ENCODE measurements around the gene CYRIA. TPM values are rescaled to one million over a fixed set of nuclear protein-coding genes. Genes with fewer than 3 reads are reported as not detected.

Gene CYRIA
- total RNA-seq, 1 donor from 2014 or later = 10.9 TPM

DNA sequence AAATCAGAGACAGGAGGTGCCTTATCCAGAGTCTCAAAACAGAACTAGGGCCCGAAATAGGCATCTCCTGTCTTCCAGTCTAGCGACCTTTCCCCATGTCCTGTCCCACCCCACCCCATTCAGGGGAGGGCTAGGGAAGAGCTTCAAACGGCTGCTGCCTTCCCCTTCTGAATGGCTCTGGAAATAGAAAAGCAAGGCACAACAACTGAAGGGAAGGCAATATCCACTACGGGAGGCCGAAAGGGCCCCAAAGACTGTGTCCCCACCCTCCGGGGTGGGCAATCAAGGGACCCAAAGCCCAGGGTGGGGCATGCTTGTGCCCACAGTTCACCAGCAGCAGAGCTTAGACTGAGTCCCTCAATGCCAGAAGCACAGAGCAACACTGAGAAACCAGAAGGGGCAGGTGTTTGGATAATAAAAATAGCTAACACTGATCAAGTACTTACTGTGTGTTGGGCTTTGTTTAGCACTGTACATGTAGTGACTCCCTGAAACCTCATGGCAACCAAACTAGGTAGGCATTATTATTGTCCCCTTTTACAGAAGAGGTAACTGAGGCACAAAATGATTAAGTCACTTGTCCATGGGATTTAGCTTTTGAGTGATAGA lies 38.5 kb downstream of the CYRIA start:
- no peak for DNase-seq

DNA sequence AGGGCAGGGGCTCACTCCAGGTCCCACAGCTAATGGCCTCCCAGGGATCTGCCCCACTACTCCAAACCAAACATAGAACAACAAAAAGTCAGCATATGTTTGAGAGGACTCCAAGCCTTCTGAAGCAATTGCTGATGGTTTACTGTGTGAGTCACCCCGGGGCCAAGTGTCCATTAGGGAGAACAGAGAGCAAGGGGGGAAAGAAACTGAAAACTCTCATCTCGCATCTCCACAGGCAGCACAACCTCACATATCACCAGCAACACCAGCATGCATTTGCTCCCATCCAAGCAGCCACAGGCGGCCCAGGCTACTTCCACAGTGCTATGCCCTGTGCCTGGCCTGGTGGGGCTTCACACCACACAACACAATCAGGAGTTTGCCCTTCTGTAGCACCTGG lies 39.1 kb downstream of the CYRIA start:
- no peak for DNase-seq

DNA sequence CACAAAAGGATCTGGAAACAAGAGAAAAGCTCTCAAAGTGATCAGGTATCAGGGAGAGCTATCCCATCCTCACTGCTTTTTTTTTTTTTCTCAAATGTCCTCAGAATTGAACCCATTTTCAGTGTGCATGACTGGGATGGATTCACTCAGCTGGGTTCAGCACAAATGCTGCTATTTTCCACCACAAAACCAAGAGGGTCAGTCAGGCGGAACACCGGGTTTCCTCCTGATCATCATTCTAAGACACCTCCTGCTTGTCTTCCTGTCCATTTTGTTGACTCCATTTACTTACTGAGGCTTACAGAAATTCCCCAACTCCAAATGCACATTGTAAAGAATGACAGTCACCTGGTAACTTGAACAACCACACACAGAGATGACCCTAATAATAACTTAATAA lies 39.9 kb downstream of the CYRIA start:
- DNase-seq = no peak

DNA sequence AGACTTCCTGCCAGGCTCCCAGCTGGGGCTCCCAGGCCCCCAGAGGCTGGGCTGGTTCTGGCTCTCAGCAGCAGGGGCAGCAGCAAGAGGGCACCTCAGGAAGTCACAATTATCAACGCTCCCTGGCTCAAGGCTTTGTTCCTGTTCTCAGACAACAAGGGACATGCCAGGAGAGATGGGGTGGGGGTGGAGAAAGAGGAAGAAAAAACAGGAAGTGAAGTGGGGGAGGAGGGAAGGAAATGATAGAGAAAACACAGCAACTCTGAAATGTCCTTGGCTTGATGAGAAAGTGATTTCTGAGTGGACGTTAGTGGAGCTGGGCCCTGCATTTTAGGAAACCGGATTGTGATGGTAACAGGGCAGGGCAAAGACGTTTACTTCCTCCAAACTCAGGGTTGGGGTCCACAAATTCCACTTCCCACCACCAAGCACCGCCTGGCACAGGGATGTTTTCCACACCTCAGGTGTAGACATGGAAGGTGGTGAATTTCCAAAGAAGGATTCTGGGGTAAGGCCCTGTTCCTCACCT lies 40.4 kb downstream of the CYRIA start:
- DNase-seq = no peak

DNA sequence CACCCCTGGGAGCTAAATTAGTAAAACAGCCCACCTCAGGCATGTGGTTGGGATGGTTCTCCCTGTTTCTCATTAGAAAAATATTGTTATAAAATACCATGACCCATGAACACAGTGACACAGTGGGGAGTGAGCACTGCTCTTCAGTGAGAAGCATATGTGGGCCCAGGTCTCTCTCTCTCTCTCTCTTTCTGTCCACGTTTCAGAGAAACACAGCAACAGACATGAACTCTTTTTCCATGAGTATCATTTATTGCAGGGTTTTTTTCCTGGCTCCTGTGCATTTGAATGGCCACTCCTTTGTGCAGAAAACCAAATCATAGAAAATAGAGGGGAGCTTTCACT lies 41.2 kb downstream of the CYRIA start:
- DNase-seq = no peak

DNA sequence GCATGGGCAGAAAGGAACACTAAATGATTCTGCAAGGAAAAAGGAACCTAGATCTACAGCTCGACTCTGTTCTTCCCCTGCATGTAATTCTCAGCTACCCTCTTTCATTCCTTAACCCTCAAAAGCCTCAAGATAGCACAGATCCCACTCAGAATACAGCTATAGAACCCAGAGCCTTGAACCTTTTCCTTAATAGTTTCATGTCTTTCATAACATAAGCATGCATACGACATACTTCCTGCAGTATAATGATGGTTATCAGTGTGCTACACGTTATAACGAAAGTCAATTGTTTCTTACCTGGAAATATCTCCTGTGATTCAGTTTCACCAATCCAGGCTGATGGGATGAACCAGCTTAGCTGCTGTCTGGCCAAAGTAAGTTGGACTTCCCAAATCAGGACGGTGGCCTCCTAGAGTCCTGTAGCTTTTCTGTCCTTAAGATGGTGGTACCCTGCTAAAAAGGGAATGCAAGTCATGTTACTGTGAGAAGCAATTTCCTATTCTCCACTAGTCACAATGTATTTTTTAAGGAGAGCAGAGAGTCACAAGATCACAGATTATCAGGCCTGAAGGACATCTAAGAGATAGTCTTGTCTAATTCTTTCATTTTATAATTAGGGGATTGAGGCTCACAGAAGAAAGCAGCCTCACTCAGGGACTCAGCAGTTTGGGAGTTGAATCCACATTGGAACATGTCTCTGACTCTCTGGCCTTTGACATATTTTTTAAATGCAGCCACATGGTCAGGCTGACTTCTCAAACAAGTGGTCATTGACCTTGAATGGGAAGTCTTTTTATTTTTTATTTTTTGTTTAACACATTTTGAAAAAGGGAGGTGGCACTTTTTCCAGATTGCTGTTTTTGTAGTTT lies 41.8 kb downstream of the CYRIA start:
- DNase-seq = no peak

DNA sequence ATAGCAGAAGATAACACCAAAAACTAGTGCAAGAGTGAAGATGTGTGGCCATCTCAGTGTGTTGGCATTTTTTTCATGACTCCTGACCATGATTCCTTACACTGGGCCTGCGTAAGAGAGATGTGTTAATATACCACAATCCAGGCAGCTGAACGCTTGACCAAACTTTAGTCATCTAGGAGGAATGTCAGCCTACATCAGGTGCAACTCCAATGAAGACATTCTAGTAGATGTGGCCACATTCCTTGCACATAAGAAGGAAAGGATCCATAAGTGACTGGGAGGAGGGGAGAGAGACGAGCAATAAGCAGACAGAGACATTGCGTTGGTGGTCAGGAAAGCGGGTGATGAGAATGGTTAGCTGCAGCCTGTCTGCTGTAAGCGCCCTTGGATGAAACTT lies 42.6 kb downstream of the CYRIA start:
- no peak for DNase-seq

DNA sequence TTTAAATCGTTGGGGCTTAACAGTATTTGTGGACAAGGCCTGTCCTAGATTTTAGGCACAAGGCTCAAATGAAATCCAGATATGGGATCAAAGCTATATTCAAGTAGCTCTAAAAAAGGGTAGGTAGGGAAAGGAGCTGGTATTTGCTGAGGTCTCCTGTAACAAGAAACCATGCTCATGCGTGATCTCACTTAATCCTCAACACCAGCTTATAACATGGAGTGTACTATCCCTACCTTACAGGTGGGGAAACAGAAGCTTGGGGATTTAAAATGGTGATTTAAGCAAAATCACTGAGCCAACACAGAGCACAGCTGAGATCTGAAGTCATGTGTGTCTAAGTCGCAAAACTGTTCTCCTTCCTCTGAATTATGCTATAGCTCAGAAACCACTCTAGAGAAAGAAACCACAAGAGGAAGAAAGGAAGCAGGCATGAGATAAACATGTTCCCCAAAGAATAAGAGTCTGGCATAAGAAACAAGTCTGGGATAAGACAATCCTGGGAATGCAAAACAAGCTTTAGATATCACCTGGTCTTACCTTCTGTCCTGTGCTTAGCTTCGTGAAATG lies 43.1 kb downstream of the CYRIA start:
- no peak for DNase-seq

DNA sequence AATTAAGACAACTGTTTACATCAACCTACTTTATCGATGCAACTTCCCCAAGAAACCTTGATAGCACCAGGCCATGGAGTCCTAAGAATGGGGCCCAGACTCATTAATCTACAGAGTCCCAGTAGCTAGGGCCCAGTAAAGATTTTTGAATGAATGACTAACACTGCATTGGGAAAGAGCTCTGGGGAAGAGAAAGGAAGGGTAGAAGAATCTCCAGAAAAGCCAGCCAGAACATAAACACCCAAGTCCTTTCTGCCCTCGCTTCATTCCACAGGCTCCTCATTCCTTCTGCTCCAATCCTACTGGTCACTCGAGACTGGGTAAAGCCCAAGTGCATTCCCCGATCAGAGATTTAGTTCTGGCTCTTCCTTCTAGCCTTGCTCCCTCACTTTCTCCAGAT lies 44.3 kb downstream of the CYRIA start:
- no peak for DNase-seq

DNA sequence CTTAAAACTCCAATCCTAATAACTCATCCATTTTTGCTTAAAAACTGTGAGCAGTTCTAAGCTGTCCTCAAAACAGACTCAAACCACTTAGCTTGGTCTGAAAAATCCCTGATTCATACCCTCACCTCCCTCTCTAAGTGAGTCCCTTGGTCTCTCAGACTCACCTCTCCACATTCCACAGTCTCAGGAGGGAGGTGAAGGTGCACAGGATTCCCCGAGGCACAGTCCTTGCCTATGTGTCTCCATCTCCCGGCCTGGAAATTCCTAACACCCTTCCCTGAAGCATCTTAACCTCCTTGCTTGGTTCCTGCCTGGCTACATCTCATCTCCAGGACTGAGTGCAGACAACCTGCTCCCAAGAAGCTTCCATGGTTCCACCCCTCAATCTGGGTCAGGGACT lies 45.0 kb downstream of the CYRIA start:
- no peak for DNase-seq

DNA sequence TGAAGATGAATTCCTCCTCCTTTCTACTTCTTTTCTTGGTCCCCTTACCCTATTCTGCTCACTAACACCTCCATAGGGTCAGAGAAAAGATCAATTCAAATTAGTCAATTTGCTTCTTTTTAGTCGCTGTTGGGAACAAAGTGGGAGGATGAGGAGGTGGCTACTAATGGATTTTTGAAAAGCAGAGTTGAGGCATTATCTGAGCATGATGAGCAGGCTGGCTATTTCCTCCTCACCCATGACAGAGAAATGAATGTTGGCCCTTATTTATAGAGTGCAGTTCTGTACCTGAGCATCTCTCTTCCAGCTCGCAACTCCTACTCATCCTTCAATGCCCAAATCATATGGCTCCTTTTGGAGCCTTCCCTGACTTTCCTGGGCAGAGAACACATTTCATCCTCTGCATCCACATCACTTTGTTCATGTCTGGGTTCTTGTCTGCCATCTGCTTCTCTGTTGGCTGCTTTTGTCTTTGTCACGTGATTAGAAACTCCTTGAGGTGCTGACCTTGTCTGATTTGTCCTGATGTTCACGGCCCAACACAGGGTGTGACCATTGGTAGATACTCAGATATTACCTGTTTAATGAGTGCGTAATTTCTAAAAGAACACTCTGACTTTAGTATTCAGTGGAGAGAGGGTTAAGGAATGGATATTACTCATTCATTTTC lies 45.9 kb downstream of the CYRIA start:
- DNase-seq = no peak

DNA sequence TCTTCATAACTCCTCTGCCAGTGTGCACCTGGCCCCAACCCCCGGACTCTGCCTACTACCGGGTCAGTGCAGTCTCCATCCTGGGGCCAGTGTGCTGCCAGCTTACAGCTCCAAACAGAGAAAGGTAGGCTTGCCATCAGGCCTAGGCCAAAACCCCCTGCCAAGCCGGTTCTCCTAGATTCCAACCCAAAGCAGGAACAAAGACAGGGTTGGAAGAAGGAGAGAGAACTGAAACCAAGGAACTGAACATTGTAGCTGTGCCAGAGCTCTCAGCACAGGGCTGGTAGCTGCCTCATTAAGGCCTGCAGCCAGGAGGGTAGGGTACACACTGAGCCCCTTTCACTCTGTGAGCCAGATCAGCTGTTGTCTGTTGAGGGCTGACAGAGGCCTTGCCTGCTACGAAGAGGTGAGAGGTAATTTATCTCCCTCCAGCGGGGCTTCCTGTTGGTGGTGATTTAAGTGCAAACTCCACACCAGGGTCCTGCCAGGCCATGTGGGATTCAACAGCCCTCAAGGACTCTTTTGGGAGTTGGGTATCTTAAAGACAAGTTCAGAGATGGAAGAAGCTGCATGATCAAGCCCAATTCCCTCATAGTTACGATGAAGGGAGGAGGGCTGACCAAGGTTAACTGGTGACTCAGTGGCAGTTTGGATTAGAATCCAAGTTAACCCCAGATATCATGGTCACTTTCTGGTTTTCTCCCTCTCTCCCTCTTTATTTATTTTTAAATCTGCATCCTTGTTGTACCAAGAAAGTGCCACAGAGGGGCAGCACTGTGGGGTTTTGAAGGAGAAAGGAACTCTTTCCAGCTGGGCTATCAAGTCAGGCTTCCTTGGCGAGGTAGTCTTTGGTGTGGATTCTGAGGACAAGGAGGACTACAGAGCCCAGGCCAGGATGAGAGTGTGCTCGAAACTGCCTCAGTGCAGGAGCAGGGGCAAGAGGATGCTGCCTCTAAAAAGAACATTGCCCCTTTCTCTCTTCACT lies 48.1 kb downstream of the CYRIA start:
- no peak for DNase-seq

Data from tongue (tissue), 2 donors.